Left ventricle myocardium superior (tissue), 1 donor: Measurements from ENCODE around the gene POLR1A. TPM values are rescaled to one million over a fixed set of nuclear protein-coding genes. Genes with fewer than 3 reads are reported as not detected.
A peak's percentile ranks its signal among the peaks of the same experiment; 100 is the strongest.

Experiments
- ATAC-seq: fragments of 200-7000 bp; cut with Tn5 transposase; one replicate; pipeline ENCODE4 v1.9.1; 2020; ENCODE audit warnings: mild to moderate bottlenecking, moderate library complexity
- DNase-seq: peaks from one replicate; pipeline ENCODE4 v3.0.0-alpha.2; 2020
- intact Hi-C: fragments of 100-400 bp; cut with micrococcal nuclease; formaldehyde crosslinking; loops from one replicate; pipeline ENCODE4 v1.11.0; 2022
- total RNA-seq: library from RNA; stranded (reverse); fragmentation: NEBNext Ultra II Directional; extraction: Animal tissue kit (Norgen Biotek cat#: 25700); gene quantifications from one replicate; pipeline ENCODE4 v1.2.1, GENCODE V29; 2021
- donor health status: DM: no; HTN: yes; CAD: no; lungs with severe emphysema.

The POLR1A gene
- total RNA-seq, 1 donor from 2014 or later: 15.4 TPM

GRCh38 chr2:86044045-86044444 lies 61.6 kb downstream of the POLR1A start:
- DNase-seq: no peak
- intact Hi-C loops: no loop called here

GRCh38 chr2:86042256-86043168 lies 63.2 kb downstream of the POLR1A start:
- ATAC-seq (no peak), DNase-seq (no peak)
- intact Hi-C loops: no loop called here

More at GRCh38 chr2:86044045-86044444, 61.6 kb downstream of the POLR1A start:
- no peak for ATAC-seq

- intact Hi-C loops: no loop called here
- ATAC-seq (no peak), DNase-seq (no peak)
These were observed 65.6 kb downstream of the POLR1A start for GRCh38 chr2:86039963-86040655.

- no peak for DNase-seq
These were observed 66.3 kb downstream of the POLR1A start for GRCh38 chr2:86039178-86039962.

GRCh38 chr2:86038291-86039081 lies 67.2 kb downstream of the POLR1A start:
- ATAC-seq (peak; percentile 21), DNase-seq (no peak)
- intact Hi-C loops: no loop called here

More at GRCh38 chr2:86039178-86039962, 66.3 kb downstream of the POLR1A start:
- intact Hi-C loops: no loop called here
- ATAC-seq: no peak

- intact Hi-C loops: no loop called here
- DNase-seq: no peak
- ATAC-seq: peak; percentile 0
These were observed 67.9 kb downstream of the POLR1A start for GRCh38 chr2:86037795-86038192.

GRCh38 chr2:86037141-86037794 lies 68.4 kb downstream of the POLR1A start:
- intact Hi-C loops: no loop called here
- ATAC-seq (peak; percentile 82), DNase-seq (peak; percentile 89)

GRCh38 chr2:86036669-86037138 lies 69.0 kb downstream of the POLR1A start:
- DNase-seq (peak; percentile 64), ATAC-seq (no peak)
- intact Hi-C loops: no loop called here

GRCh38 chr2:86035883-86036668 lies 69.6 kb downstream of the POLR1A start:
- intact Hi-C loops: no loop called here
- DNase-seq (peak; percentile 86), ATAC-seq (peak; percentile 82)

GRCh38 chr2:86035376-86035882 lies 70.3 kb downstream of the POLR1A start:
- no peak for ATAC-seq
- intact Hi-C loops: no loop called here
- no peak for DNase-seq

GRCh38 chr2:86033751-86034692 lies 71.7 kb downstream of the POLR1A start:
- DNase-seq (peak; percentile 67), ATAC-seq (no peak)
- intact Hi-C loops: no loop called here

- ATAC-seq (no peak), DNase-seq (no peak)
- intact Hi-C loops: no loop called here
These were observed 72.7 kb downstream of the POLR1A start for GRCh38 chr2:86032861-86033595.

- ATAC-seq (no peak), DNase-seq (no peak)
- intact Hi-C loops: no loop called here
These were observed 74.1 kb downstream of the POLR1A start for GRCh38 chr2:86031606-86032005.

- ATAC-seq (no peak), DNase-seq (no peak)
- intact Hi-C loops: no loop called here
These were observed 74.5 kb downstream of the POLR1A start for GRCh38 chr2:86031151-86031550.

GRCh38 chr2:86029873-86030272 lies 75.8 kb downstream of the POLR1A start:
- ATAC-seq (no peak), DNase-seq (no peak)
- intact Hi-C loops: no loop called here
